ENCODE results near the gene IRGQ.

IRGQ gene

GRCh38 chr19:43634506-43634871 is 38.6 kb upstream of the IRGQ start:
- no peak overlapping the region for H3K4me3 ChIP-seq (ENCODE audit: low read depth, low read length)
- TF ChIP-seq, protein P1, sequence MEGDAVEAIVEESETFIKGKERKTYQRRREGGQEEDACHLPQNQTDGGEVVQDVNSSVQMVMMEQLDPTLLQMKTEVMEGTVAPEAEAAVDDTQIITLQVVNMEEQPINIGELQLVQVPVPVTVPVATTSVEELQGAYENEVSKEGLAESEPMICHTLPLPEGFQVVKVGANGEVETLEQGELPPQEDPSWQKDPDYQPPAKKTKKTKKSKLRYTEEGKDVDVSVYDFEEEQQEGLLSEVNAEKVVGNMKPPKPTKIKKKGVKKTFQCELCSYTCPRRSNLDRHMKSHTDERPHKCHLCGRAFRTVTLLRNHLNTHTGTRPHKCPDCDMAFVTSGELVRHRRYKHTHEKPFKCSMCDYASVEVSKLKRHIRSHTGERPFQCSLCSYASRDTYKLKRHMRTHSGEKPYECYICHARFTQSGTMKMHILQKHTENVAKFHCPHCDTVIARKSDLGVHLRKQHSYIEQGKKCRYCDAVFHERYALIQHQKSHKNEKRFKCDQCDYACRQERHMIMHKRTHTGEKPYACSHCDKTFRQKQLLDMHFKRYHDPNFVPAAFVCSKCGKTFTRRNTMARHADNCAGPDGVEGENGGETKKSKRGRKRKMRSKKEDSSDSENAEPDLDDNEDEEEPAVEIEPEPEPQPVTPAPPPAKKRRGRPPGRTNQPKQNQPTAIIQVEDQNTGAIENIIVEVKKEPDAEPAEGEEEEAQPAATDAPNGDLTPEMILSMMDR (IDR thresholded peaks at IDR 0.05; ENCODE audit: control insufficient read depth, extremely low read depth, insufficient read depth) = no peak
- DNase-seq (ENCODE audit: low read depth) = no peak

- no peak overlapping the region for H3K4me3 ChIP-seq (ENCODE audit: low read depth, low read length)
- TF ChIP-seq, protein P1 (IDR thresholded peaks at IDR 0.05; ENCODE audit: control insufficient read depth, extremely low read depth, insufficient read depth) = no peak
- DNase-seq (ENCODE audit: low read depth) = no peak
These were observed 38.1 kb upstream of the IRGQ start for GRCh38 chr19:43634068-43634467.

DNA sequence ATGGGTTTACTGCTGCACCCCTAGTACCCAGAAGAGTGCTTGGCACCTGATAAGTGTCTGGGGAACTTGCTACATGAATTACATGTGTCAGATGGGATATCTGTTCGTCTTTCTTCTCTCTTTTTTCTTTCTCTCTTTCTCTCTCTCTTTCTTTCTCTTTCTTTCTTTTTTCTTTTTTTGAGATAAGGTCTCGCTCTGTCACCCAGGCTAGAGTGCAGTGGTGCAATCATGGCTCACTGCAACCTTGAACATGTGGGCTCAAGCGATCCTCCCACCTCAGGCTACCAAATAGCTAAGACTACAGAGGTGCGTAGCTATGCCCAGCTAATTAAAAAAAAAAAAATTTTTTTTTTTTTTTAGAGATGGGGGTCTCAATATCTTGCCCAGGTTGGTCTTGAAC is 37.6 kb upstream of the IRGQ start:
- H3K4me3 ChIP-seq (ENCODE audit: low read depth, low read length) = no peak overlapping the region
- TF ChIP-seq, protein P1 (IDR thresholded peaks at IDR 0.05; ENCODE audit: control insufficient read depth, extremely low read depth, insufficient read depth) = no peak
- DNase-seq (ENCODE audit: low read depth) = no peak

- DNase-seq (ENCODE audit: low read depth) = no peak
- H3K4me3 ChIP-seq (ENCODE audit: low read depth, low read length) = no peak overlapping the region
- TF ChIP-seq, protein P1 (IDR thresholded peaks at IDR 0.05; ENCODE audit: control insufficient read depth, extremely low read depth, insufficient read depth) = no peak
These were observed 35.6 kb upstream of the IRGQ start for GRCh38 chr19:43631491-43631890.

DNA sequence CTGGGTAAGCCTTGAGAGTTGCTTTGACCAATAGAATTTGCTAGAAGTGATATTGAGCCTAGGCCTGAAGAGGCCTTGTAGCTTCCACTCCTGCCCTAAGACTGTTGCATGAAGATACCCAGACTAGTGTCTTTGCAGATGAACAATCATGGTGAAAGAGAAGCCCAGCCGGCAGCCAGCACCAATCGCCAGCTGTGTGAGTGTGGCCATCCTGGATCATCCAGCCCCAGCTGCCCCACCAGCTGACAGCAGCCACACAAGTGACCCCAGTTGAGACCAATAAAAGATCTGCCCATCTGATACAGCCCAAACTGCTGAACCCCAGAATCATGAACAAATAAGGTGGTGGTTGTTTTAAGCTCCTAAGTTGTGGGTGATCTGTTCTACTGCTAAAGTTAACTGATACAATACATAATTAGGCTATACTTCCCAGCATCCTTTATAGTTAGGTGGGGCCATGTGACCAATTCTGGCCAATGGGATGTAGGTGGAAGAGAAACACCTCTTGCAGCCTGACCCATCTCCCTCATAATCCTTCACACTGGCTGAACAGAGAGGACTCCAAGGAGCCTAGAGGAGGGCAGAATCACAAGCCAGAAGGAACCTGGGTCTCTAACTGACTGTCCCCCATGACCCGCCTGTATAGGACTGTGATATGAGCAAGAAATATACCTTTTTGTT is 32.9 kb upstream of the IRGQ start:
- TF ChIP-seq, protein P1 (IDR thresholded peaks at IDR 0.05; ENCODE audit: control insufficient read depth, extremely low read depth, insufficient read depth) = no peak
- no peak overlapping the region for H3K4me3 ChIP-seq (ENCODE audit: low read depth, low read length)
- DNase-seq (ENCODE audit: low read depth) = no peak

DNA sequence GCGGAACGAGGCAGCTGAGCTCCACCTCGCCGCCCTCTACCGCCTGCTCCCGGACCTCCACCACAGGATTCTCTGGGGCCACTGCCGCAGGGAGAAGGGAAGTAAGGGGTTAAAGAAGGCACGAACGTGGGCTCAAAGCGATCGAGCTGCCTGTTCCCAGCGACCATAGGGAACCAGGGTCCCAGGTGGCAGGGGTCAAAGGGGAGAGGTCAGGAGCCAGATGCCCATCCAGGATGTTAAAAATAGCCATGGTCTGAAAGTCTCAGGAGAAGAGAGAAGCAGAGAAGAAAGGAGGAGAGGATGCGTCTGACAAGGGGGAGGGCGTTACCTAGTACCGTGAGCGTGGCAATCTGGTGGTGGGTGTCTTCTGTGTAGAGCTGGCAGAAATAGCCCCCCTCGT is 30.9 kb upstream of the IRGQ start:
- no peak for DNase-seq (ENCODE audit: low read depth)
- no peak overlapping the region for H3K4me3 ChIP-seq (ENCODE audit: low read depth, low read length)
- TF ChIP-seq, protein P1 (IDR thresholded peaks at IDR 0.05; ENCODE audit: control insufficient read depth, extremely low read depth, insufficient read depth) = no peak

Data from LNCaP clone FGC (cell line).